Measurements from ENCODE around the gene PRR7. TPM values are rescaled to one million over a fixed set of nuclear protein-coding genes. Genes with fewer than 3 reads are reported as not detected.

The PRR7 gene
- total and polyA plus RNA-seq, 9 donors, result 0.51 to 11.4 (median 2.0) TPM; not detected in 1

DNA sequence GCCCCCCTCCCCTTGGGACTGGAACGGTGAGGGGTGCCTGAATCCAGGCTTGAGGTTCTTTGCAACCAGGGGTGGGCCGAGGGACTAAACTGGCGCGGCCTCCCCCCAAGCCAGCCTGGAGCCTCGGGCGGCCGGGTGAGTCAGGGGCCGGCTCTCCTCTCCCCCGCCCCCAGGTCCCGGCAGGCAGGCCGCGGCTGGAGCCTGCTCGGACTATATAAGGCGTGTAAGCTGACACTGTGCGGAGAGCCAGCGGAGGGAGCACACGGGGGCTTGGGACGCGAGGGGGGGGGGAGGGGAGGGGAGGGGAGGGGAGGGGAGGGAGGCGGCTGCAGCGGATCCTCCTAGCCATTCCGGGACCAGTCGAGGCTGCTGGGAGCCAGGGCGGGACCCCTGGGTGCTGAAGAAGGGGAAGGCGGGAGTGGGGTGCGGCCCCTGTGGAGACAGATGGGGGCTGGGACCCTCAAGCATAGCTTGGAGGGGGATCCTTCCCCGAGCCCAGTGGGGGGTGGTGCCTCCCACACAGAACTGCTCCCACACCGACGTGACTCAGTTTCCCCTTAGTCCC is 50.2 kb downstream of the PRR7 start:
- TF ChIP-seq POLR2A (IDR thresholded peaks at IDR 0.05) (no peak), EP300 (IDR thresholded peaks at IDR 0.05) (no peak)
- TF ChIP-seq, protein P1, sequence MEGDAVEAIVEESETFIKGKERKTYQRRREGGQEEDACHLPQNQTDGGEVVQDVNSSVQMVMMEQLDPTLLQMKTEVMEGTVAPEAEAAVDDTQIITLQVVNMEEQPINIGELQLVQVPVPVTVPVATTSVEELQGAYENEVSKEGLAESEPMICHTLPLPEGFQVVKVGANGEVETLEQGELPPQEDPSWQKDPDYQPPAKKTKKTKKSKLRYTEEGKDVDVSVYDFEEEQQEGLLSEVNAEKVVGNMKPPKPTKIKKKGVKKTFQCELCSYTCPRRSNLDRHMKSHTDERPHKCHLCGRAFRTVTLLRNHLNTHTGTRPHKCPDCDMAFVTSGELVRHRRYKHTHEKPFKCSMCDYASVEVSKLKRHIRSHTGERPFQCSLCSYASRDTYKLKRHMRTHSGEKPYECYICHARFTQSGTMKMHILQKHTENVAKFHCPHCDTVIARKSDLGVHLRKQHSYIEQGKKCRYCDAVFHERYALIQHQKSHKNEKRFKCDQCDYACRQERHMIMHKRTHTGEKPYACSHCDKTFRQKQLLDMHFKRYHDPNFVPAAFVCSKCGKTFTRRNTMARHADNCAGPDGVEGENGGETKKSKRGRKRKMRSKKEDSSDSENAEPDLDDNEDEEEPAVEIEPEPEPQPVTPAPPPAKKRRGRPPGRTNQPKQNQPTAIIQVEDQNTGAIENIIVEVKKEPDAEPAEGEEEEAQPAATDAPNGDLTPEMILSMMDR (IDR thresholded peaks at IDR 0.05), result no peak
- 0% methylated on average over 10 to 27 of the region's 29 CpGs for WGBS, 3 donors
- peak overlapping the region; percentile 63 for H3K4me3 ChIP-seq
- peak; percentile 85 to 89 (median 86) for DNase-seq
- intact Hi-C loops (cut with DNase I), result loop anchor here in 2 of 4 donors (2.0 to 10.0 kb wide), 3 partner anchors 40 to 382 kb away; partner anchors contain the start of gene PFN3 (in 1 of the 2)
- H3K4me1 ChIP-seq (ENCODE audit: insufficient read depth), result peaks cover 13% of the 10 kb centered on the region
- no peaks in the 10 kb centered on the region for H3K27me3 ChIP-seq
- H3K36me3 ChIP-seq, result no peaks in the 10 kb centered on the region
- H3K9me3 ChIP-seq, result no peaks in the 10 kb centered on the region
- peak overlapping the region; percentile 62 to 65 for H3K27ac ChIP-seq

- intact Hi-C loops (cut with DNase I), result loop anchor here in 2 of 4 donors (2.0 to 10.0 kb wide), 4 partner anchors 41 to 383 kb away; partner anchors contain the start of gene PFN3 (in 1 of the 2)
These were observed 50.8 kb downstream of the PRR7 start, which contains the start of gene PDLIM7 for GRCh38 chr5:177497292-177498012. Gene PDLIM7 (minus strand): TSS chr5:177497604. CDS start chr5:177496512, 1,092 bp downstream.

GRCh38 chr5:177498013-177498787 is 51.6 kb downstream of the PRR7 start:
- intact Hi-C loops (cut with DNase I), result loop anchor here in 2 of 4 donors (2.0 to 10.0 kb wide), 3 partner anchors 93 to 383 kb away; partner anchors contain the start of gene PFN3 (in 1 of the 2)
- H3K36me3 ChIP-seq, result no peaks in the 10 kb centered on the region

More at GRCh38 chr5:177497292-177498012, 50.8 kb downstream of the PRR7 start, which contains the start of gene PDLIM7:
- WGBS, 3 donors, result 0 to 1% (median 1%) methylated on average over 26 to 73 of the region's 73 CpGs
- no peaks in the 10 kb centered on the region for H3K9me3 ChIP-seq
- H3K4me3 ChIP-seq, result peak within 1 kb of the TSS; percentile 63
- DNase-seq, result peak; percentile 94 to 98 (median 97)
- H3K4me1 ChIP-seq (ENCODE audit: insufficient read depth), result peaks cover 13% of the 10 kb centered on the region
- H3K27me3 ChIP-seq, result no peaks in the 10 kb centered on the region
- H3K27ac ChIP-seq, result peak within 1 kb of the TSS; percentile 62 to 65
- TF ChIP-seq, protein P1 (IDR thresholded peaks at IDR 0.05), result peak in 1 of 3 donors; percentile 14
- TF ChIP-seq EP300 (IDR thresholded peaks at IDR 0.05) (no peak), POLR2A (IDR thresholded peaks at IDR 0.05) (peak; percentile 90)
- no peaks in the 10 kb centered on the region for H3K36me3 ChIP-seq

More at GRCh38 chr5:177498013-177498787, 51.6 kb downstream of the PRR7 start:
- H3K4me1 ChIP-seq (ENCODE audit: insufficient read depth), result peaks cover 13% of the 10 kb centered on the region
- no peaks in the 10 kb centered on the region for H3K27me3 ChIP-seq
- peak overlapping the region; percentile 48 to 64 for H3K27ac ChIP-seq
- TF ChIP-seq POLR2A (IDR thresholded peaks at IDR 0.05) (no peak), EP300 (IDR thresholded peaks at IDR 0.05) (no peak)
- TF ChIP-seq, protein P1 (IDR thresholded peaks at IDR 0.05), result peak in 1 of 3 donors; percentile 4
- peak; percentile 64 to 78 (median 71) for DNase-seq
- peak overlapping the region; percentile 63 for H3K4me3 ChIP-seq
- H3K9me3 ChIP-seq, result no peaks in the 10 kb centered on the region
- 5 to 8% (median 6%) methylated on average over 48 of the region's 48 CpGs for WGBS, 3 donors
